HG03442 (cell line): Measurements from ENCODE around the gene TUBA3D.
"Not testable (repeated sequence)": the region's sequence is repeated elsewhere in the genome, so short reads cannot be mapped to it uniquely, and the experiment has no call there.

ENCODE experiments used
- ATAC-seq: cut with Tn5 transposase; IDR thresholded peaks from one replicate; pipeline ENCODE4 v1.9.1; 2021; ENCODE audit warnings: mild to moderate bottlenecking, moderate library complexity; ENCODE audit not compliant: unreplicated experiment

Gene TUBA3D

DNA sequence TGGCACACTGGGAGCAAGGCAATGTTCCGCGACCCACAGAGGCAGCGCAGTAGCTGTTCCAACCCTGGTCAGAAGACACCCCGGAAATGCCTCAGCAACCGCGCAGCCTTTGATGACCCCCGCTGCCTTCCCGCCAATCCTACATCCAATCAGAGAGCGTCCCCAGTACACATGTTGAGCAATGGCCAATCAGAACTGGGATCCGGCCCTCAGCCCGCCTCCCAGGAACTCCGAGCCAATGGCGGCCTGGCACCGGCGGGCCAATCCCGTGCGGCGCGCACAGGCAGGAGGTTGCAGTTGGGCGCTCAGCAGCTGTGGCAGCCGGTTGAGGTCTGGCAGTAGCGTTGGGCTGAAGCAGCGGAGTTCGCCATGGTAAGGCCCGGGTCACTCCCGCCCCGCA lies at the start of gene TUBA3D:
TUBA3D (plus strand) TSS at position 289 of the 400 bp plus-strand sequence; CDS start at position 370, 81 bp downstream.
- ATAC-seq: no peak

DNA sequence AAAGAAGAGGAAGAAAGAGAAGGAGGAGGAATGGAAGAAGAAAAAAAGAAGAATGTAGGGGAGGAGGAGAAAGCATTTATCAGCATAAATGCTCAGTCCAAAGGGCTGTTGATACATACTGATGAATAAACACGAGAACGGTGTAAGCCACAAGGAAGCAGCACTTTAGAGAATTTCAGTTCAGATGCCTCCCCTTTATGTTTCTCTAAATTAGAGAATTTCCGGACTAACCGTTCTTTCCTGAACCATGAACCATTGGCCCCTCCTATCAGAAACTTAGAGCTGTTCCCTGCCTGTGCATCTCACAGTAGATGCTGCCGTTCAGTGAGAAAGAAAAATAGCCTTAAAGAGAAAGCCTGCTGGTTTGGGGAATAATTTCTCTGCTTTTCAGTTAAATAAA lies 49.2 kb upstream of the TUBA3D start:
- peak; percentile 79 for ATAC-seq

GRCh38 chr2:131431336-131431735 lies 44.6 kb upstream of the TUBA3D start:
- ATAC-seq: no peak

GRCh38 chr2:131440742-131441468 lies 35.0 kb upstream of the TUBA3D start:
- peak; percentile 92 for ATAC-seq

- not testable (repeated sequence) for ATAC-seq
Observed at GRCh38 chr2:131444736-131445514, 31.0 kb upstream of the TUBA3D start.

- ATAC-seq: not testable (repeated sequence)
Observed at GRCh38 chr2:131445515-131445797, 30.5 kb upstream of the TUBA3D start.

DNA sequence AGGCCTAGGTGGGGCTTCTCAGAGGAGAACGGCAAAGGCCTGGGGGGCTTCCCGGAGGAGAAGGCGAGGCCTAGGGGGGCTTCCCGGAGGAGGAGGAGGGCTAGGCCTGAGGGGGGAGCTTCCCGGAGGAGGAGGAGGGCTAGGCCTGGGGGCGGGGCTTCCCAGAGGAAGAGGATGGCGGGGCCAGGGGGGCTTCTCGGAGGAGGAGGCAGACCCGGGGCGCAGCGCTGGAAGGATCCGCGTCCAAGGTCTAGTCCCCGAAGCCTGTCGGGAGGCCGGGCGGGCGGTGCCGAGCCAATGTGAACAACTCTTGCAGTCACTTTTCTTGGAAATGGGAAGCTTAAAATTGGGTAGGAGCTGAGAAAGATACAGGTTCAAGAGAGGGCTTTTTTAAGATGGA lies 30.0 kb upstream of the TUBA3D start:
- no peak for ATAC-seq

- not testable (repeated sequence) for ATAC-seq
Observed at GRCh38 chr2:131447981-131448380, 27.9 kb upstream of the TUBA3D start.

DNA sequence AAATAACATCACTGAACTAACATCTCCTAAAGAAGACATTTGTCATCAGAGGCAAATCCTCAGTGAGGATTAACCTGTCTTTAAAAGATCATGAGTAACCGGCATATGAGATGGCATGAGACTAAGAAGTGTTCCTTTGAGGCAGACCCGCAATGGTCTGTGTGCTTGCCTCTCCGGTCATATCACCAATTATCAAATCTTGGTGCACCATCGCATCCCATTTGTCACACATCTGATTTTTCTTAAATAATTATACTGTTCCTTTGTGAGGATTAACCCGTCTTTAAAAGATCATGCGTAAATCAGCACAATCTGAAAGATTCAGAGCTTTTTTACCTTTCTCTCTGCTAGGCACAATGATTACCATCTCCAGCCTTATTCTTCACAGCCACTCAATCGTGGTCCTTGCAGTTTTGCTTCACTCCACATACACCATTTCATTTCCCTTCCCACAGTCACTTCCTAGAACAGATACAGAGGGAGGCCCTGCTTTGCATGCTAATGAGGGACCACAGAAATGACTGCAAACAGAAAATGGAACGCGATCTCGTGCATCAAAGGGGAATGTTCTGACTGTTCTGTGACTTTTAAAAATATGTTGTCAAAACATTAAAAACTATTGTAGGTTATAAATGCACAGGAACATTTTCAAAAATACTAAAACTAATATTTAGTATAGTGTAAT lies 24.5 kb upstream of the TUBA3D start:
- ATAC-seq: peak; percentile 95

DNA sequence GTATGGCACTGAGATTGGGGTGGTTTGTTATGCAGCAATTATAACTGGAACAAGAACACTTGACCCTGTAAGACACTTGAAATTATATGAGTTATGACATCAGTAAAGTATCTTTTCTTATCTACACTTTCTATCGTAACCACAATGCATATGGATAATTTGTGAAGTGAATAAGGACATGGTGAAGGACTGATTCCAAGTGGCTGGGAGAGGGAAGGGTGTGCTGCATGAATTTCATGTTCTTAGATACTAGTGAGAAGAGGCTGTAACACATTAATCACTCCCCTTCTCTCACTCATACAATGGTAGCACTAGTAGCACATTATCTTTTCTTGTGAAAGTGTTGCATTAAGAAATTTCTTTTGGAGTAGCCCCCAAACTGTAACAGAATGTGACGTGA lies 21.0 kb upstream of the TUBA3D start:
- ATAC-seq: not testable (repeated sequence)

DNA sequence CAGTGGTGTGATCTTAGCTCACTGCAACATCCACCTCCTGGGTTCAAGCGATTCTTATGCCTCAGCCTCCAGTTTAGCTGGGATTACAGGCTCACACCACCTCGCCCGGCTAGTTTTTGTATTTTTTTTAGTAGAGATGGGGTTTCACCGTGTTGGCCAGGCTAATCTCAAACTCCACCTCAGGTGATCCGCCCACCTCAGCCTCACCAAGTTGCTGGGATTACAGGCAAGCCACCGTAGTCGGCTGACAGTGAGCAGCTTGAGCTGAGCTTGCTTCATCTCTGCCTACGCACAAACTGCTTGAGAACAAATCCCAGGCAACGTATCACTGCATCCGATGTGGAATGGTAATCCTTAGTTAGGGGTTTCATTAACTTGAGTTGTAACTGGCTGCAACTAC lies 8.2 kb upstream of the TUBA3D start:
- not testable (repeated sequence) for ATAC-seq

- ATAC-seq: not testable (repeated sequence)
Observed at GRCh38 chr2:131470944-131471343, 5.0 kb upstream of the TUBA3D start.

DNA sequence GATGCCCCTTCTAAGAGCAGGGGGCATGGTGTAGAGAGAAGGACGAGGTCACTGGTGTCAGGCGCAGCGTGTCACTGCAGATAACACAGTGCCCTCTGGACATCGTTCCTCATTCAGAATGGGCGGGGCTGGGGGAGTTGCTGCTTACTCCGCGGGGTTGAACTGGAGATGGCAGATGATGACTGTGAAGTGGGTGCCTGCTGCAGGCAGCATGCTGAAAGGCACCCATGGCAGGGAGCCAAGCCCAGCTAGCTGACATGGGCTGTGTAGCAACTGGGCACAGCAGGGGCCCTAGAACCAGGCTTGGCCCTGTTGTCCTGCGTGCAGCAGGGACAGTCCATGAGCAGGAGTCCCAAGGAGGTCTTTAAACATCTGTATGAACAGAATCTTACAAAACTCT lies 4.3 kb upstream of the TUBA3D start:
- ATAC-seq: not testable (repeated sequence)

- not testable (repeated sequence) for ATAC-seq
Observed at GRCh38 chr2:131473266-131473665, 2.7 kb upstream of the TUBA3D start.

DNA sequence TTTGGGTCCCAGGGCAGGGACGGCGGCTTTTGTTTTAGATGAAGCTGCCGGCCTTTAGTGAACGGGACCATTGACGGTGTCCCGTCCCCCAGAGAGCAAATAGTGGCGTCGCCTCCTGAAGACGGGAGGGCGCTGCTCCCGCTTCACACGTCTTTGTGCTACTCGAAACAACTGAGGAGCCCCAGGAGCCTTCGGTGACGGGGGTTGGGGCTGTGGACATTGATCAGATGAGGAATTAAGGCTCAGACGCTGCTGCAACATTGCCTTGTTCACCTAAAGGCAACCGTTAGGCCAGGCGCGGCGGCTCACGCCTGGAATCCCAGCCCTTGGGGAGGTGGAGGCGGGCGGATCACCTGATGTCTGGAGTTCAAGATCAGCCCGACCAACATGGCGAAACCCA lies 444 bp downstream of the TUBA3D start:
- not testable (repeated sequence) for ATAC-seq

GRCh38 chr2:131477227-131477626 lies 1.3 kb downstream of the TUBA3D start:
- not testable (repeated sequence) for ATAC-seq

DNA sequence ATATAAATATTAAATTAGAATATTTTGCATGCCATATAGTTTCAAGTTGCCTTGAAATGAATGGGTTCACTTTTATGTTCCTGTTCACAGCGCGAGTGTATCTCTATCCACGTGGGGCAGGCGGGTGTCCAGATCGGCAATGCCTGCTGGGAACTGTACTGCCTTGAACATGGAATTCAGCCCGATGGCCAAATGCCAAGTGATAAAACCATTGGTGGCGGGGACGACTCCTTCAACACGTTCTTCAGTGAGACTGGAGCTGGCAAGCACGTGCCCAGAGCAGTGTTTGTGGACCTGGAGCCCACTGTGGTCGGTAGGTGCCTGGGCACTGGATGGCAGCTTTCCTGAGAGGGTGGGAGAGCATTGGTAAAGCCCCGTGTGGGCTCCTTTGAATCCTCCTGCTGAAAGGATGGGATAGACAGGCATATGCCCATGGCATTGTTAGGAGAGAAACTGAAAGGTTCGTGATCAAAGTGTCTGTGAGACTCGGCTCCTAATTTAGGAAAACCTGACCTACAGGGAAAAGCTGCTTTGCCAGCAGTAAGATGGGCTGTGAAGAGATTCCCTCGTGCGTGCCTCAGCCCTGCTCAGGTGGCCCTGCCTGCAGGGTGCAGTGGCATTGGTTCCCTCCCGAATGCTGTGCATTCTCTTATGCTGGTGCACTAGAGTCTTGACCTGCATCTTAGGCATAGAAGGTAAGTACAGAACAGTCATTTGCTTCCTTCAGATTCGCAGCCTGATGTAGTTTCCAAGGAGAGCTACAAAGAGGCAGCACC lies 2.3 kb downstream of the TUBA3D start:
- ATAC-seq: not testable (repeated sequence)

DNA sequence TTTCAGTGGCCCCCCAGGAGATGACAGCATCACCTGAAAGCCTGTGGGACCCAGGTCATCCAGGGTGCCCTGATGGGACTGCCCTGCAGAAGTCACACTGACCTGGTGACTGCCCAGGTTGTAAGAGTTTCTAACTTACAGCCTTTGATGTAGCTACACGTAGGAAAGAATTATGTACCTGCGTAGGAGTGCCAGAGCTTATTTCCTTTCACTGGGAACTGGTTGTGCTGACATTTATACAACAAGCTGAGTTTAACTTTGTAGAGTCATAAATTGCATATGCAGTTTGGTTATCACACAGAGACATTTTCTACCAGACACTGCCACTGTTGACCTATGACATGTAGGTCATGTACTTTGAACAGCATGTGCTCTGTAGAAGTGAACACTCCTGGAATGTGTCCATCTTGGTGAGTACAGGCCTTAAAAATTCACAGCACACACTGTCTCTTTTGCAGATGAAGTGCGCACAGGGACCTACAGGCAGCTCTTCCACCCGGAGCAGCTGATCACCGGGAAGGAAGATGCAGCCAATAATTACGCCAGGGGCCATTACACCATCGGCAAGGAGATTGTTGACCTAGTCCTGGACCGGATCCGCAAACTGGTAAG lies 3.0 kb downstream of the TUBA3D start:
- ATAC-seq: not testable (repeated sequence)

DNA sequence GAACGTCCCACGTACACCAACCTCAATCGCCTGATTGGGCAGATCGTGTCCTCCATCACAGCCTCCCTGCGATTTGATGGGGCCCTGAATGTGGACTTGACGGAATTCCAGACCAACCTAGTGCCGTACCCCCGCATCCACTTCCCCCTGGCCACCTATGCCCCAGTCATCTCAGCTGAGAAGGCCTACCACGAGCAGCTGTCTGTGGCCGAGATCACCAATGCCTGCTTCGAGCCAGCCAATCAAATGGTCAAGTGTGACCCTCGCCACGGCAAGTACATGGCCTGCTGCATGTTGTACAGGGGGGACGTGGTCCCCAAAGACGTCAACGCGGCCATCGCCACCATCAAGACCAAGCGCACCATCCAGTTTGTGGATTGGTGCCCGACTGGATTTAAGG lies 4.4 kb downstream of the TUBA3D start:
- ATAC-seq: not testable (repeated sequence)

- not testable (repeated sequence) for ATAC-seq
Observed at GRCh38 chr2:131482506-131483155, 6.7 kb downstream of the TUBA3D start.
